Measurements from ENCODE around the gene FOCAD.

GRCh38 chr9:20863945-20864344, 179.9 kb downstream of the FOCAD start:
- TF ChIP-seq PHF8 (conservative IDR thresholded peaks at IDR 0.05; ENCODE audit: low read depth, low read length) (no peak), POLR2AphosphoS5 (IDR thresholded peaks at IDR 0.05; ENCODE audit: low read depth, low read length) (no peak), CTCF (IDR thresholded peaks at IDR 0.05; ENCODE audit: control extremely low read depth in 1 of 3, insufficient read depth in 1 of 3, low read depth in 1 of 3, low read length in 3 of 3) (no peak), RFX5 (IDR thresholded peaks at IDR 0.05; ENCODE audit: borderline replicate concordance, low read depth, low read length) (no peak)

Measured in H1 (cell line).